GM18511 (cell line): ENCODE results near the gene WNT3A.
"Not testable (repeated sequence)": the region's sequence is repeated elsewhere in the genome, so short reads cannot be mapped to it uniquely, and the experiment has no call there.

ENCODE experiments used
- ATAC-seq: cut with Tn5 transposase; IDR thresholded peaks from one replicate; pipeline ENCODE4 v1.9.1; 2021; ENCODE audit warnings: mild to moderate bottlenecking, moderate library complexity; ENCODE audit not compliant: unreplicated experiment

WNT3A gene

GRCh38 chr1:228006786-228007048, at the start of gene WNT3A:
Gene WNT3A (plus strand): TSS chr1:228006998. CDS start chr1:228007129, 131 bp downstream.
- ATAC-seq: no peak

GRCh38 chr1:227958617-227959324, 48.0 kb upstream of the WNT3A start:
- no peak for ATAC-seq

- no peak for ATAC-seq
Observed at GRCh38 chr1:227959325-227959860, 47.4 kb upstream of the WNT3A start.

- ATAC-seq: no peak
Observed at GRCh38 chr1:227961651-227962466, 44.9 kb upstream of the WNT3A start.

- ATAC-seq: not testable (repeated sequence)
Observed at GRCh38 chr1:227966733-227967132, 40.1 kb upstream of the WNT3A start.

- not testable (repeated sequence) for ATAC-seq
Observed at GRCh38 chr1:227967815-227968214, 39.0 kb upstream of the WNT3A start.

GRCh38 chr1:227970076-227970995, 36.5 kb upstream of the WNT3A start:
- ATAC-seq: not testable (repeated sequence)

- not testable (repeated sequence) for ATAC-seq
Observed at GRCh38 chr1:227971216-227971615, 35.6 kb upstream of the WNT3A start.

GRCh38 chr1:227971643-227972282, 35.0 kb upstream of the WNT3A start:
- ATAC-seq: not testable (repeated sequence)

- not testable (repeated sequence) for ATAC-seq
Observed at GRCh38 chr1:227972283-227972679, 34.5 kb upstream of the WNT3A start.

GRCh38 chr1:227972843-227973374, 33.9 kb upstream of the WNT3A start:
- ATAC-seq: not testable (repeated sequence)

GRCh38 chr1:227973724-227974288, 33.0 kb upstream of the WNT3A start:
- not testable (repeated sequence) for ATAC-seq

GRCh38 chr1:227975583-227976283, 31.1 kb upstream of the WNT3A start:
- ATAC-seq: not testable (repeated sequence)

GRCh38 chr1:227987181-227987580, 19.6 kb upstream of the WNT3A start:
- ATAC-seq: no peak

GRCh38 chr1:227994632-227995300, 12.0 kb upstream of the WNT3A start:
- ATAC-seq: no peak

- ATAC-seq: no peak
Observed at GRCh38 chr1:227996187-227996950, 10.4 kb upstream of the WNT3A start.

GRCh38 chr1:227998374-227999055, 8.3 kb upstream of the WNT3A start:
- ATAC-seq: no peak
